Suprapubic skin (tissue), 4 donors: Measurements from ENCODE around the gene NEAT1. TPM values are rescaled to one million over a fixed set of nuclear protein-coding genes. Genes with fewer than 3 reads are reported as not detected.

Experiments
- DNase-seq, 2 donors: peaks; one replicate each; pipeline ENCODE4 v3.0.0-alpha.2; 2019; ENCODE audit warnings: low spot score in 2 of 2
- H3K27ac ChIP-seq: fragments of 200-600 bp; sonication (generic); one replicate; pipeline ENCODE4 v1.5.1; 2019
- H3K27me3 ChIP-seq: fragments of 200-600 bp; sonication (generic); one replicate; pipeline ENCODE4 v1.5.1; 2019
- H3K36me3 ChIP-seq: fragments of 200-600 bp; sonication (generic); one replicate; pipeline ENCODE4 v1.5.1; 2019
- H3K4me1 ChIP-seq: fragments of 200-600 bp; sonication (generic); one replicate; pipeline ENCODE4 v1.5.1; 2019
- H3K4me3 ChIP-seq: fragments of 200-600 bp; sonication (generic); one replicate; pipeline ENCODE4 v1.5.1; 2019; ENCODE audit warnings: mild to moderate bottlenecking
- H3K9me3 ChIP-seq: fragments of 200-600 bp; sonication (generic); one replicate; pipeline ENCODE4 v1.5.1; 2019
- EP300 ChIP-seq: sonication (generic); formaldehyde crosslinking; IDR thresholded peaks from one replicate; pipeline ENCODE4 v1.6.1; 2017; ENCODE audit warnings: antibody characterized with exemption
- POLR2A ChIP-seq, 2 donors: fragments of 450-650 bp; IDR thresholded peaks; one replicate each; pipeline ENCODE4 v1.6.1; 2017; ENCODE audit warnings: antibody characterized with exemption in 2 of 2, mild to moderate bottlenecking in 2 of 2, moderate library complexity in 2 of 2
- POLR2AphosphoS5 ChIP-seq, 3 donors: sonication (generic); formaldehyde crosslinking; IDR thresholded peaks; one replicate each; pipeline ENCODE4 v1.6.1; 2017; ENCODE audit warnings: antibody characterized with exemption in 3 of 3
- WGBS: methylation state at CpG from one replicate; pipeline ENCODE4 v1.1.5; 2018; 5-methylcytosine and 5-hydroxymethylcytosine counted together
- total RNA-seq, 4 donors: library from RNA; depleted of rRNA; stranded (reverse); fragments of >200 nt; gene quantifications; one replicate each; pipeline ENCODE4 v1.1.0, GENCODE V29; 2016
- TF ChIP-seq, protein P1 (sequence below), 2 donors: fragments of 200-600 bp in 1 of 2; fragments of 450-650 bp in 1 of 2; sonication (generic) in 1 of 2; IDR thresholded peaks; one replicate each; pipeline ENCODE4 v1.5.1; 2016 to 2019; ENCODE audit warnings: antibody characterized with exemption in 2 of 2, mild to moderate bottlenecking in 1 of 2, moderate library complexity in 1 of 2

NEAT1 gene
- total RNA-seq, 4 donors from 2014 or later = 336 to 2,041 (median 481) TPM

DNA sequence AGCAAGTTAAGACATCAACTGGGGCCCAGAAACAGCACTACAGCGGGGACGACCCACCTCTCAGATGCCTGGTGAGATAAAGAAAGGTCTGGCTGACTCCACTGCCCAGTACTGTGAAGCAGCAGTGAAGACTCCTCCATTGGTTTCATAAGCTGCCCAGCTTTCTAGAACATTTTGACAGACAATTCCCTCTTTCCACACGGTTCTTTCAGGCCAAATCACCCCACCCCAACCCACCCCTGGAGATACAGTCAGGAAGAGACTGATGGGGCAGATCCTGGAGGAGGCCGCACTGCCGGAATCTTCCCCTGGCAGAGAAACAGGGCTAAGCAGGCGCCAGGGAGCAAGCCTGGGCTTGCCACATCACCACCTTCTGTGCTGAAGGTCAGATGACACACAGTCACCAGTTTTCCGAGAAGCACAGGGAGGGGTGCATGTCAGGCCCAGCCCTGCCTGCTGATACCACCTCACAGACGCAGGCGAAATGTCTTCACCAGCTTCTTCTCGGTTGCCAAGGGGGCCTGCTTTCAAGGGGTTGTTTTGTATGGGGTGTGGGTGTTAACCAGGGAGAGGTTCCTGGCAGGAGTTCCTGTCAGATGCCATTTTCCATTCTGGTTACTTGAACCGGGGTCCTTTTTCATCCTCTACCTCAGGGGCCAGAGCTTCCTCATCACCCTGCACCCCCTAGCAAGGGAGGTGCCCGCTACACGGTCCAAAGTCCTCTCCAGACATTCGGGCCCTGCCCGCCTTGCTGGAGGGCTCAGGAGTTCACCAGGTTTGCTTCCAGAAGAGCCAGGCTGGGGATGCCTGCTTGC is 1.4 kb upstream of the NEAT1 start:
- WGBS = under 1% methylated on average over 12 of the region's 15 CpGs
- Histone ChIP-seq H3K27ac (peak overlapping the region; percentile 98), H3K9me3 (no peaks in the 10 kb centered on the region), H3K4me1 (peaks cover 54% of the 10 kb centered on the region), H3K36me3 (peaks cover 11% of the 10 kb centered on the region), H3K27me3 (no peaks in the 10 kb centered on the region), H3K4me3 (peak overlapping the region; percentile 91)
- TF ChIP-seq EP300 = peak; percentile 97
- peak; percentile 31 to 80 for TF ChIP-seq POLR2A (IDR thresholded peaks at IDR 0.05)
- TF ChIP-seq, protein P1, sequence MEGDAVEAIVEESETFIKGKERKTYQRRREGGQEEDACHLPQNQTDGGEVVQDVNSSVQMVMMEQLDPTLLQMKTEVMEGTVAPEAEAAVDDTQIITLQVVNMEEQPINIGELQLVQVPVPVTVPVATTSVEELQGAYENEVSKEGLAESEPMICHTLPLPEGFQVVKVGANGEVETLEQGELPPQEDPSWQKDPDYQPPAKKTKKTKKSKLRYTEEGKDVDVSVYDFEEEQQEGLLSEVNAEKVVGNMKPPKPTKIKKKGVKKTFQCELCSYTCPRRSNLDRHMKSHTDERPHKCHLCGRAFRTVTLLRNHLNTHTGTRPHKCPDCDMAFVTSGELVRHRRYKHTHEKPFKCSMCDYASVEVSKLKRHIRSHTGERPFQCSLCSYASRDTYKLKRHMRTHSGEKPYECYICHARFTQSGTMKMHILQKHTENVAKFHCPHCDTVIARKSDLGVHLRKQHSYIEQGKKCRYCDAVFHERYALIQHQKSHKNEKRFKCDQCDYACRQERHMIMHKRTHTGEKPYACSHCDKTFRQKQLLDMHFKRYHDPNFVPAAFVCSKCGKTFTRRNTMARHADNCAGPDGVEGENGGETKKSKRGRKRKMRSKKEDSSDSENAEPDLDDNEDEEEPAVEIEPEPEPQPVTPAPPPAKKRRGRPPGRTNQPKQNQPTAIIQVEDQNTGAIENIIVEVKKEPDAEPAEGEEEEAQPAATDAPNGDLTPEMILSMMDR (IDR thresholded peaks at IDR 0.05) = no peak
- peak; percentile 100 for TF ChIP-seq POLR2AphosphoS5 (IDR thresholded peaks at IDR 0.05)
- peak; percentile 98 to 99 for DNase-seq

DNA sequence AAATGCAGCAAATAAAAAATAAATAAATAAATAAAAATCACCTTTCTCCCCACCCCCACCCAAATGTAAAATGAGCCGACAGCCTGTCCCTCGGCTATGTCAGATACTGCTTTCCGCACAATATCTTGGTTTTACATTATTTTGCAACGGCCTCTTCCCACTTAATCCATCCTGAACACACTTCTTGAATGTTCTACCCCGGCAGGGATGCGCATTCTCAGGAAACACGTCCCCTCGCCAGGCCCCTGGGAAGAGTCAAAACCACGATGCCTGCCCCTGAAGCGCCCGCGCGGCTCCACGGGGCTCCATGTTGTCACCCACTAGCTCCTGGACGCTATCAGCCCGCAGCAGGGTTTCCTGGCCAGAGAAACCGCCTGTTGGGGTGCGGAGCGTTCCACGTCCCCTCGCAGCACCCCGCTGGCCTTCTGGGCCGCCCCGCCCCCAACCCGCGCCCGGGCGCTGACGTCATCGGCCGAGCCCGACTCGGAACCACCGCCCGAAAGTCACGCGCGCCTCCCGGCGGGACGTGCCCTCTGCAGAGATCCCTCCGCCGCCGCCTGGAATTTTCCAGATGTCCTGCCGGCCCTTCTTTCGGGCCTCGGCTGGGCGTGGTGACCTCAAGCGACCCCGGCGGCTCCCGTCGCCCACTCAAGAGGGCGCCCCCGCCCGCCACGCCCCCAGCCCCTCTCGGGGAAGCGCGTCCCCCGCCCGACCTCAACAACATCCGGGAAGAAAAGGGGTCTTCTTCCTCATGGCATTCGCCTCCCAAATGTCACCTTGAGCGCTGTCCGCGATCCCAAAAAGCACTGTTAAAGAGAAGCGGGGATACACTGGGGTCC is 585 bp upstream of the NEAT1 start:
- 1% methylated on average over 20 of the region's 68 CpGs for WGBS
- DNase-seq = peak; percentile 98 to 99
- TF ChIP-seq EP300 (peak; percentile 71), POLR2AphosphoS5 (IDR thresholded peaks at IDR 0.05) (peak; percentile 87 to 98 (median 98)), POLR2A (IDR thresholded peaks at IDR 0.05) (peak; percentile 89 to 97)
- TF ChIP-seq, protein P1 (IDR thresholded peaks at IDR 0.05) = no peak
- Histone ChIP-seq H3K27ac (peak overlapping the region; percentile 98), H3K4me1 (peaks cover 46% of the 10 kb centered on the region), H3K36me3 (peaks cover 11% of the 10 kb centered on the region), H3K27me3 (no peaks in the 10 kb centered on the region), H3K9me3 (no peaks in the 10 kb centered on the region), H3K4me3 (peak overlapping the region; percentile 91)

DNA sequence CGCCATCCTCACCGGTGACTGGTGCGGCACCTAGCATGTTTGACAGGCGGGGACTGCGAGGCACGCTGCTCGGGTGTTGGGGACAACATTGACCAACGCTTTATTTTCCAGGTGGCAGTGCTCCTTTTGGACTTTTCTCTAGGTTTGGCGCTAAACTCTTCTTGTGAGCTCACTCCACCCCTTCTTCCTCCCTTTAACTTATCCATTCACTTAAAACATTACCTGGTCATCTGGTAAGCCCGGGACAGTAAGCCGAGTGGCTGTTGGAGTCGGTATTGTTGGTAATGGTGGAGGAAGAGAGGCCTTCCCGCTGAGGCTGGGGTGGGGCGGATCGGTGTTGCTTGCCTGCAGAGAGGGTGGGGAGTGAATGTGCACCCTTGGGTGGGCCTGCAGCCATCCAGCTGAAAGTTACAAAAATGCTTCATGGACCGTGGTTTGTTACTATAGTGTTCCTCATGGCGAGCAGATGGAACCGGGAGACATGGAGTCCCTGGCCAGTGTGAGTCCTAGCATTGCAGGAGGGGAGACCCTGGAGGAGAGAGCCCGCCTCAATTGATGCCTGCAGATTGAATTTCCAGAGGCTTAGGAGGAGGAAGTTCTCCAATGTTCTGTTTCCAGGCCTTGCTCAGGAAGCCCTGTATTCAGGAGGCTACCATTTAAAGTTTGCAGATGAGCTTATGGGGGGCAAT is 1.1 kb downstream of the NEAT1 start:
- Histone ChIP-seq H3K9me3 (no peaks in the 10 kb centered on the region), H3K4me1 (peaks cover 45% of the 10 kb centered on the region), H3K4me3 (peak overlapping the region; percentile 91), H3K36me3 (peaks cover 11% of the 10 kb centered on the region), H3K27ac (peak overlapping the region; percentile 98), H3K27me3 (no peaks in the 10 kb centered on the region)
- peak; percentile 74 to 80 for DNase-seq
- TF ChIP-seq POLR2A (IDR thresholded peaks at IDR 0.05) = peak in 1 of 2 donors; percentile 2
- TF ChIP-seq, protein P1 (IDR thresholded peaks at IDR 0.05) = no peak
- TF ChIP-seq EP300 = no peak
- peak in 1 of 3 donors; percentile 65 for TF ChIP-seq POLR2AphosphoS5 (IDR thresholded peaks at IDR 0.05)
- WGBS = under 1% methylated on average over 18 of the region's 19 CpGs

DNA sequence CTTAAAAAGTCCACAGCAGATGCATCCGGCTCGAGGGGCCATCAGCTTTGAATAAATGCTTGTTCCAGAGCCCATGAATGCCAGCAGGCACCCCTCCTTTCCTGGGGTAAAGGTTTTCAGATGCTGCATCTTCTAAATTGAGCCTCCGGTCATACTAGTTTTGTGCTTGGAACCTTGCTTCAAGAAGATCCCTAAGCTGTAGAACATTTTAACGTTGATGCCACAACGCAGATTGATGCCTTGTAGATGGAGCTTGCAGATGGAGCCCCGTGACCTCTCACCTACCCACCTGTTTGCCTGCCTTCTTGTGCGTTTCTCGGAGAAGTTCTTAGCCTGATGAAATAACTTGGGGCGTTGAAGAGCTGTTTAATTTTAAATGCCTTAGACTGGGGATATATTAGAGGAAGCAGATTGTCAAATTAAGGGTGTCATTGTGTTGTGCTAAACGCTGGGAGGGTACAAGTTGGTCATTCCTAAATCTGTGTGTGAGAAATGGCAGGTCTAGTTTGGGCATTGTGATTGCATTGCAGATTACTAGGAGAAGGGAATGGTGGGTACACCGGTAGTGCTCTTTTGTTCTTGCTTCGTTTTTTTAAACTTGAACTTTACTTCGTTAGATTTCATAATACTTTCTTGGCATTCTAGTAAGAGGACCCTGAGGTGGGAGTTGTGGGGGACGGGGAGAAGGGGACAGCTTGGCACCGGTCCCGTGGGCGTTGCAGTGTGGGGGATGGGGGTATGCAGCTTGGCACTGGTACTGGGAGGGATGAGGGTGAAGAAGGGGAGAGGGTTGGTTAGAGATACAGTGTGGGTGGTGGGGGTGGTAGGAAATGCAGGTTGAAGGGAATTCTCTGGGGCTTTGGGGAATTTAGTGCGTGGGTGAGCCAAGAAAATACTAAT is 1.9 kb downstream of the NEAT1 start:
- peak overlapping the region; percentile 91 for H3K4me3 ChIP-seq
- peaks cover 11% of the 10 kb centered on the region for H3K36me3 ChIP-seq
- no peaks in the 10 kb centered on the region for H3K27me3 ChIP-seq
- peak overlapping the region; percentile 98 for H3K27ac ChIP-seq
- 3% methylated on average over 17 of the region's 18 CpGs for WGBS
- peaks cover 45% of the 10 kb centered on the region for H3K4me1 ChIP-seq
- TF ChIP-seq, protein P1 (IDR thresholded peaks at IDR 0.05) = no peak
- peak in 1 of 2 donors; percentile 8 for TF ChIP-seq POLR2A (IDR thresholded peaks at IDR 0.05)
- no peak for TF ChIP-seq EP300
- TF ChIP-seq POLR2AphosphoS5 (IDR thresholded peaks at IDR 0.05) = peak in 2 of 3 donors; percentile 49 to 74
- no peaks in the 10 kb centered on the region for H3K9me3 ChIP-seq
- DNase-seq = peak; percentile 82 to 84
